SK-N-MC (cell line): Measurements from ENCODE around the gene TRDMT1.

Experiments used
- EZH2 ChIP-seq: fragments of 200-600 bp; sonication (generic); IDR thresholded peaks from one replicate; pipeline ENCODE4 v1.6.1; 2017; ENCODE audit warnings: antibody characterized with exemption
- FOXP2 ChIP-seq: optimal IDR thresholded peaks from 2 replicates; pipeline ENCODE3; 2011; ENCODE audit warnings: mild to moderate bottlenecking, moderate library complexity; ENCODE audit not compliant: insufficient read depth; ENCODE audit errors: extremely low read length, control extremely low read depth
- POLR2AphosphoS5 ChIP-seq: IDR thresholded peaks from 2 replicates; pipeline ENCODE4 v1.6.1; 2012; ENCODE audit warnings: mild to moderate bottlenecking, low read depth, low read length, borderline replicate concordance

DNA sequence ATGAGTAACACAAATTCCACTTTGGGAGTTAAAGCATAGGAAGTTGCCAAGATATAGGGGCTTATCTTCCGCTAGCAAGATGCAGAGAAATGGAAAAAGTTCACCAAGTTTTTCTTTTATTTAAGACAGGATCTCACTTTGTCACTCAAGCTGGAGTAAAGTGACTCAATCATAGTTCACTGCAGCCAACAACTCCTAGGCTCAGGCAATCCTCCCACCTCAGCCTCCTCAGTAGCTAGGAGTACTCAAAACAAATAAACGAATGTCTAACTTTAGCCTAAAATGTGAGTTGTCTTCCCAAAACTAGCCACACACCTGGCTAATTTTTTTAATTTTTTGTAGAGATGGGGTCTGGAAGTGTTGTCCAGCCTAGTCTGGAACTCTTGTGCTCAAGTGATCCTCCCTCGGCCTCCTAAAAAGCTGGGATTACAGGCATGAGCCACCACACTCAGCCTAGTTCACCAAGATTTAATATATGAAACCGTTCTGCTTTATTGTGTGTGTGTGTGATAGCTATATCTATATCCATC is 36.5 kb upstream of the TRDMT1 start:
- TF ChIP-seq POLR2AphosphoS5, result no peak
- no peak for TF ChIP-seq EZH2
- no peak for TF ChIP-seq FOXP2
